ENCODE measurements around the gene SLF1.

The SLF1 gene

GRCh38 chr5:94614156-94614805, 4.2 kb upstream of the SLF1 start:
- no peak overlapping the region for H3K27ac ChIP-seq (ENCODE audit: low read length)
- no peak overlapping the region for H3K4me3 ChIP-seq (ENCODE audit: low read length)
- H3K9me2 ChIP-seq (replicated peaks; ENCODE audit: insufficient read depth, low read length), result no peaks in the 10 kb centered on the region
- H3F3A ChIP-seq (ENCODE audit: insufficient read depth, low read length), result peaks cover 11% of the 10 kb centered on the region
- no peaks in the 10 kb centered on the region for H3K36me3 ChIP-seq (replicated peaks; ENCODE audit: insufficient read depth, low read length)
- 0 out of 2 replicates have a peak, but pooled peaks cover 1% of the 10 kb centered on the region for H3K4me1 ChIP-seq (ENCODE audit: low read length)
- TF ChIP-seq EZH2phosphoT487 (IDR thresholded peaks at IDR 0.05; ENCODE audit: low read length), result no peak
- no peak for TF ChIP-seq EZH2 (optimal IDR thresholded peaks at IDR 0.05; ENCODE audit: low read depth, low read length)
- no peak for TF ChIP-seq CTCF (IDR thresholded peaks at IDR 0.05; ENCODE audit: low read length)
- no peak for DNase-seq
- H3K9me3 ChIP-seq (replicated peaks; ENCODE audit: insufficient read depth, low read length), result no peaks in the 10 kb centered on the region
- no peaks in the 10 kb centered on the region for H4K20me1 ChIP-seq (ENCODE audit: insufficient read depth, low read length)
- H3K27me3 ChIP-seq (replicated peaks; ENCODE audit: insufficient read depth, low read length), result no peaks in the 10 kb centered on the region
- no peak overlapping the region for H3K4me2 ChIP-seq (ENCODE audit: low read depth, low read length)
- H2AFZ ChIP-seq (ENCODE audit: low read length), result no peak overlapping the region
- H3K79me2 ChIP-seq (ENCODE audit: low read length), result peaks cover 14% of the 10 kb centered on the region
- H3K9ac ChIP-seq (ENCODE audit: low read length), result no peak overlapping the region

- Histone ChIP-seq H3F3A (ENCODE audit: insufficient read depth, low read length) (peaks cover 11% of the 10 kb centered on the region), H3K36me3 (replicated peaks; ENCODE audit: insufficient read depth, low read length) (no peaks in the 10 kb centered on the region), H3K4me2 (ENCODE audit: low read depth, low read length) (no peak overlapping the region), H3K27me3 (replicated peaks; ENCODE audit: insufficient read depth, low read length) (no peaks in the 10 kb centered on the region), H3K4me3 (ENCODE audit: low read length) (no peak overlapping the region), H3K9me2 (replicated peaks; ENCODE audit: insufficient read depth, low read length) (no peaks in the 10 kb centered on the region), H3K9me3 (replicated peaks; ENCODE audit: insufficient read depth, low read length) (no peaks in the 10 kb centered on the region), H4K20me1 (ENCODE audit: insufficient read depth, low read length) (no peaks in the 10 kb centered on the region), H3K9ac (ENCODE audit: low read length) (no peak overlapping the region), H3K27ac (ENCODE audit: low read length) (no peak overlapping the region), H3K4me1 (ENCODE audit: low read length) (0 out of 2 replicates have a peak, but pooled peaks cover 5% of the 10 kb centered on the region), H2AFZ (ENCODE audit: low read length) (no peak overlapping the region), H3K79me2 (ENCODE audit: low read length) (peaks cover 29% of the 10 kb centered on the region)
- TF ChIP-seq EZH2phosphoT487 (IDR thresholded peaks at IDR 0.05; ENCODE audit: low read length) (no peak), CTCF (IDR thresholded peaks at IDR 0.05; ENCODE audit: low read length) (no peak), EZH2 (optimal IDR thresholded peaks at IDR 0.05; ENCODE audit: low read depth, low read length) (no peak)
- DNase-seq, result no peak
Measured at GRCh38 chr5:94615862-94616261, 2.6 kb upstream of the SLF1 start.

DNA sequence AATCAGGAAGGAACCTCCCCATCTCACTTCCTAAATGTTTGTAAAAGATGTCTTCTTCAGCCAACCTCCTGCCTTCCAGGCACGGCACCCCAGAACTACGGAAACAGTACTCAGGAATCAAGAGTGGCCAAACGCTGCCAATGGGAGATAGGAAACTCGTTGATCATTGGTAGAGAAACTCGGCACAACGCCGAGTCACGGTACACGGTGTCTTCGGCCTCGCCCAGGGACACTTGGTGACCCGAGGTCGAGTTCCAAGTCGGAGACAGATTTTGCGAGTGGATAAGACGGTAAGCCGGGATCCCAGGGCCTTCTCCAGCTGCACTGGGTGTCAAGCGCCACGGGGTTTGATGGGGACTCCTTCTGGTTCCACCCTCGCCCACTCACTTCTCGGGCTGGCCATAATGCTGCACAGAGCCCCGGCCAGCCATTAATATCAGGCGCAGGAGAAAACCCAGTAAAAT, 408 bp upstream of the SLF1 start:
- TF ChIP-seq EZH2phosphoT487 (IDR thresholded peaks at IDR 0.05; ENCODE audit: low read length) (no peak), CTCF (IDR thresholded peaks at IDR 0.05; ENCODE audit: low read length) (no peak), EZH2 (optimal IDR thresholded peaks at IDR 0.05; ENCODE audit: low read depth, low read length) (no peak)
- H2AFZ ChIP-seq (ENCODE audit: low read length), result peak overlapping the region; percentile 96
- H3K27me3 ChIP-seq (replicated peaks; ENCODE audit: insufficient read depth, low read length), result no peaks in the 10 kb centered on the region
- no peaks in the 10 kb centered on the region for H3K36me3 ChIP-seq (replicated peaks; ENCODE audit: insufficient read depth, low read length)
- 0 out of 2 replicates have a peak, but pooled peaks cover 9% of the 10 kb centered on the region for H3K4me1 ChIP-seq (ENCODE audit: low read length)
- H3K27ac ChIP-seq (ENCODE audit: low read length), result peak overlapping the region; percentile 70; the same call in 1 of the 2 replicates
- no peaks in the 10 kb centered on the region for H3K9me3 ChIP-seq (replicated peaks; ENCODE audit: insufficient read depth, low read length)
- no peaks in the 10 kb centered on the region for H4K20me1 ChIP-seq (ENCODE audit: insufficient read depth, low read length)
- DNase-seq, result peak; percentile 16
- peak overlapping the region; percentile 96 for H3K4me2 ChIP-seq (ENCODE audit: low read depth, low read length)
- H3K4me3 ChIP-seq (ENCODE audit: low read length), result peak overlapping the region; percentile 77
- H3K9me2 ChIP-seq (replicated peaks; ENCODE audit: insufficient read depth, low read length), result no peaks in the 10 kb centered on the region
- H3K79me2 ChIP-seq (ENCODE audit: low read length), result peaks cover 48% of the 10 kb centered on the region
- H3F3A ChIP-seq (ENCODE audit: insufficient read depth, low read length), result peaks cover 11% of the 10 kb centered on the region
- peak overlapping the region; percentile 62 for H3K9ac ChIP-seq (ENCODE audit: low read length)
